HCT116 (cell line): ENCODE measurements around the gene FPR1. TPM values are rescaled to one million over a fixed set of nuclear protein-coding genes. Genes with fewer than 3 reads are reported as not detected.

Experiments used
- ATAC-seq: fragments of 200-7000 bp; cut with Tn5 transposase; 2 replicates; pipeline ENCODE4 v1.9.1; 2020; ENCODE audit warnings: mild to moderate bottlenecking, moderate library complexity
- BruUV-seq: library from RNA; stranded (reverse); fragments of 400-500 nt; replicated peaks from 2 replicates; lab custom pipeline; 2021; lab: Mats Ljungman, UMichigan
- CTCF ChIA-PET: fragments of 300-600 bp; sonication (Branson Sonifier 250); formaldehyde crosslinking; loops from one replicate; lab custom pipeline; 2021; ENCODE audit warnings: antibody characterized with exemption; lab: Charles Lee
- POLR2A ChIA-PET: fragments of 300-600, 350-600 bp; sonication (Branson Sonifier 250); formaldehyde crosslinking; loops from one replicate; lab custom pipeline; 2021; ENCODE audit warnings: antibody characterized with exemption; lab: Charles Lee
- RAD21 ChIA-PET, 2 experiments: fragments of 300-600 bp; sonication (Branson Sonifier 250); formaldehyde crosslinking; loops; one replicate each; lab custom pipeline; 2023; ENCODE audit warnings: low total read pairs in 2 of 2; ENCODE audit not compliant: uncharacterized antibody in 2 of 2, unreplicated experiment in 2 of 2, low non-redundant PET in 1 of 2; lab: Charles Lee
- DNase-seq: peaks from one replicate; pipeline ENCODE4 v3.0.0-alpha.2; 2010; ENCODE audit warnings: low read depth, low spot score
- H2AFZ ChIP-seq: fragments of 200-600 bp; shearing (Covaris generic), sonication (generic); 2 replicates; pipeline ENCODE4 v1.6.1; 2017; ENCODE audit warnings: low read depth, mixed run types, mixed read lengths, antibody characterized with exemption, low read length; ENCODE audit not compliant: poor library complexity, severe bottlenecking
- H3K27ac ChIP-seq: 2 replicates; pipeline ENCODE4 v1.5.1; 2012; ENCODE audit warnings: low read depth, low read length
- H3K27me3 ChIP-seq: fragments of 200-600 bp; sonication (generic); 2 replicates; pipeline ENCODE4 v1.6.1; 2016; ENCODE audit warnings: mixed run types, low read length, mixed read lengths; ENCODE audit not compliant: insufficient read depth
- H3K36me3 ChIP-seq, 2 experiments: fragments of 200-500 bp in 1 of 2; fragments of 200-600 bp in 1 of 2; sonication (Bioruptor generic) in 1 of 2; sonication (generic) in 1 of 2; 2 replicates each; pipeline versions ENCODE4 v1.5.1 to v1.6.1; 2014 to 2016; ENCODE audit warnings: low read length in 2 of 2, inconsistent platforms in 1 of 2, mixed read lengths in 1 of 2, mixed run types in 1 of 2; ENCODE audit not compliant: insufficient read depth in 2 of 2, control insufficient read depth in 1 of 2
- H3K4me1 ChIP-seq, 2 experiments: fragments of 200-600 bp in 1 of 2; sonication (generic) in 1 of 2; 2 replicates each; pipeline versions ENCODE4 v1.5.1 to v1.6.1; 2012 to 2017; ENCODE audit warnings: low read length in 2 of 2, inconsistent platforms in 1 of 2, mild to moderate bottlenecking in 1 of 2, mixed read lengths in 1 of 2, mixed run types in 1 of 2, moderate library complexity in 1 of 2; ENCODE audit not compliant: insufficient read depth in 2 of 2, control insufficient read depth in 1 of 2
- H3K4me2 ChIP-seq: fragments of 200-600 bp; sonication (generic); 2 replicates; pipeline ENCODE4 v1.6.1; 2017; ENCODE audit warnings: mixed run types, low read length, mixed read lengths
- H3K4me3 ChIP-seq, 2 experiments: fragments of 200-600 bp in 1 of 2; sonication (generic) in 1 of 2; replicated peaks in 1 of 2; 2 replicates each; pipeline ENCODE4 v1.5.1; 2011 to 2016; ENCODE audit warnings: low read length in 2 of 2, control low read depth in 1 of 2, low read depth in 1 of 2, mild to moderate bottlenecking in 1 of 2, mixed read lengths in 1 of 2, mixed run types in 1 of 2
- H3K79me2 ChIP-seq: fragments of 200-600 bp; sonication (generic); 2 replicates; pipeline ENCODE4 v1.6.1; 2017; ENCODE audit warnings: mild to moderate bottlenecking, mixed run types, low read length, moderate library complexity, mixed read lengths; ENCODE audit not compliant: insufficient read depth
- H3K9ac ChIP-seq: fragments of 200-600 bp; sonication (generic); 2 replicates; pipeline ENCODE4 v1.6.1; 2016; ENCODE audit warnings: low read length, mixed read lengths
- H3K9me2 ChIP-seq: fragments of 200-600 bp; sonication (generic), shearing (Covaris generic); 2 replicates; pipeline ENCODE4 v1.6.1; 2017; ENCODE audit warnings: mixed run types, mild to moderate bottlenecking, moderate library complexity; ENCODE audit not compliant: insufficient read depth
- H3K9me3 ChIP-seq, 2 experiments: fragments of 200-500 bp in 1 of 2; fragments of 200-600 bp in 1 of 2; sonication (Bioruptor generic) in 1 of 2; sonication (generic) in 1 of 2; 2 replicates each; pipeline ENCODE4 v1.6.1; 2014 to 2017; ENCODE audit warnings: low read length in 2 of 2, mixed read lengths in 2 of 2, inconsistent platforms in 1 of 2, low read depth in 1 of 2, mild to moderate bottlenecking in 1 of 2, mixed run types in 1 of 2, moderate library complexity in 1 of 2; ENCODE audit not compliant: control insufficient read depth in 1 of 2, insufficient read depth in 1 of 2
- H4K20me1 ChIP-seq: fragments of 200-600 bp; sonication (generic), shearing (Covaris generic); 2 replicates; pipeline ENCODE4 v1.6.1; 2017; ENCODE audit warnings: mixed run types, mild to moderate bottlenecking, moderate library complexity; ENCODE audit not compliant: insufficient read depth
- EGR1 ChIP-seq: IDR thresholded peaks from 2 replicates; pipeline ENCODE4 v1.6.1; 2012; ENCODE audit warnings: low read depth
- FOSL1 ChIP-seq: IDR thresholded peaks from 2 replicates; pipeline ENCODE4 v1.6.1; 2012; ENCODE audit warnings: low read depth
- JUND ChIP-seq: IDR thresholded peaks from 2 replicates; pipeline ENCODE4 v1.6.1; 2012
- POLR2AphosphoS5 ChIP-seq: IDR thresholded peaks from 2 replicates; pipeline ENCODE4 v1.6.1; 2011; ENCODE audit warnings: mild to moderate bottlenecking, low read depth, low read length, moderate library complexity
- SIN3A ChIP-seq: IDR thresholded peaks from 2 replicates; pipeline ENCODE4 v1.6.1; 2012; ENCODE audit warnings: low read depth
- SRF ChIP-seq: IDR thresholded peaks from 2 replicates; pipeline ENCODE4 v1.6.1; 2012; ENCODE audit warnings: low read depth
- ZBTB33 ChIP-seq: IDR thresholded peaks from 2 replicates; pipeline ENCODE4 v1.6.1; 2011; ENCODE audit warnings: mild to moderate bottlenecking, low read length, moderate library complexity; ENCODE audit not compliant: insufficient replicate concordance; ENCODE audit errors: extremely low read depth
- ZNF274 ChIP-seq: fragments of 200-500 bp; sonication (Bioruptor generic); IDR thresholded peaks from 2 replicates; pipeline ENCODE4 v1.6.1; 2014; ENCODE audit warnings: mild to moderate bottlenecking, low read depth, low read length, inconsistent platforms
- intact Hi-C: fragments of 100-400 bp; cut with micrococcal nuclease; formaldehyde crosslinking; loops from 2 replicates; pipeline ENCODE4 v1.10.0; 2022
- total RNA-seq: library from RNA; stranded (reverse); gene quantifications from one replicate; pipeline ENCODE4 v1.2.1, GENCODE V29; 2021; ENCODE audit not compliant: unreplicated experiment

FPR1 gene
- total RNA-seq, 1 experiment from 2014 or later: not detected

GRCh38 chr19:51796195-51796679 is 44.6 kb upstream of the FPR1 start:
- ChIA-PET POLR2A (no interaction called here), CTCF (interaction anchor here (1.0 kb wide), 1 partner anchor 19 kb away, joined by 4 read pairs; no protein-coding TSS in a partner anchor)
- intact Hi-C loops: no loop called here

More at GRCh38 chr19:51796195-51796679, 44.6 kb upstream of the FPR1 start:
- BruUV-seq: no TSS peak
- Histone ChIP-seq H3K27ac (no peak overlapping the region), H4K20me1 (no peaks in the 10 kb centered on the region)
- TF ChIP-seq SIN3A (no peak), SRF (no peak), EGR1 (no peak), ZBTB33 (no peak), ZNF274 (no peak), JUND (no peak), FOSL1 (no peak), POLR2AphosphoS5 (no peak)
- TF ChIP-seq, all 23 proteins: peak for 0
- H3K9ac ChIP-seq: no peak overlapping the region
- DNase-seq (no peak), ATAC-seq (no peak)
- no peaks in the 10 kb centered on the region for H3K9me2 ChIP-seq
- H3K27me3 ChIP-seq: no peaks in the 10 kb centered on the region
- no peak overlapping the region for H3K4me2 ChIP-seq
- H3K79me2 ChIP-seq: no peaks in the 10 kb centered on the region
- no peaks in the 10 kb centered on the region; a peak in 2 of 4 replicates for H3K9me3 ChIP-seq
- no peak overlapping the region for H2AFZ ChIP-seq
- no peaks in the 10 kb centered on the region for H3K36me3 ChIP-seq
- RAD21 ChIA-PET: no interaction called here
- H3K4me1 ChIP-seq: peaks cover 0 to 7% of the 10 kb centered on the region in 2 experiments; a peak in 1 of 4 replicates
- H3K4me3 ChIP-seq: no peak overlapping the region
